ENCODE results near the gene ZNF330. TPM values are rescaled to one million over a fixed set of nuclear protein-coding genes. Genes with fewer than 3 reads are reported as not detected.
"Not testable (repeated sequence)": the region's sequence is repeated elsewhere in the genome, so short reads cannot be mapped to it uniquely, and the experiment has no call there.

ZNF330 gene
- total RNA-seq, 1 experiment from 2014 or later = 18.9 TPM

DNA sequence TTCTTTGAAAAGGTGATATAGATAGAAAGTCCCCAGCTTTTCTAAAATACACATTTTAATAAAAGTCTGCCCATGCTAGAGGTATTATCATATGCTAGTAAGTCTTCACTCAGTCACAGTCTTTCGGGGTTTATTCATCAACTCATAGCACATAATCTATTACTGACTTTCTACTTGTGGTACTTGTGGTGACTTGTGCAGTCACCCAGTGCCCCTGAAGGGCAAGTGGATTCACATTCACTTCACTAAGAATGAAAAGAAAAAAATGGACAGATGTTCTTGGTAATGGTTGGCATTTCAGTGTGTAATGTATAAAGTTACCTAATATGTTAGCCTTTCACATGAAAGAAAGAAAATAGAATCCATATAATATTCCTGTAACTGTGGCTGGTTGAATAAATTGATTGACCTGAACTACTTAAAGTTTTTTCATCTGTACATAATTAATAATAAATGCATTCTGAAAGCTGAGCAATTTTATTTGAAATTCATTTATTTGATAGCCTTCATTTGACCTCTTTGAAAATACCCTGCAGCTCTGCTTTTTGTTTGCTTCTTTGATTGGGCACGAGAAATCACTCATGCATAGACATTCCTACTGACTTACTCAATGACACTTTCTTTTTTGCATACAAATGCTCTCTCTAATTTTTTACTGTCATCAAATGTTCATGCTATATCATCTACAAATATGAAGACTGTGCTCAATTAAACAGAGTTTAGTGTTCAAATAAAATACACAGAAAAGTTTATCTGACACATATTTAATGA, 39.5 kb upstream of the ZNF330 start:
- Histone ChIP-seq H3K27ac (ENCODE audit: low read length) (no peak overlapping the region), H3K4me1 (ENCODE audit: control insufficient read depth, insufficient read depth, low read length) (no peaks in the 10 kb centered on the region), H3K4me3 (ENCODE audit: low read depth in 2 of 2, low read length in 2 of 2) (no peak overlapping the region), H3K36me3 (ENCODE audit: control insufficient read depth, insufficient read depth, low read length) (no peaks in the 10 kb centered on the region), H3K27me3 (ENCODE audit: control insufficient read depth, insufficient read depth, low read length) (no peaks in the 10 kb centered on the region; the same call in 1 of the 2 replicates), H3K9me3 (ENCODE audit: control insufficient read depth, insufficient read depth, low read depth, low read length) (no peaks in the 10 kb centered on the region)
- POLR2A ChIA-PET = no interaction called here
- CTCF ChIA-PET = no interaction called here
- ATAC-seq (no peak), DNase-seq (ENCODE audit: low read depth, low spot score) (no peak)
- BruUV-seq (replicated peaks) = no TSS peak
- in situ Hi-C loops (cut with HindIII; ENCODE audit: low pct_unique_long_range_greater_than_20kb, low sequenced_read_pairs) = no loop called here
- TF ChIP-seq SIN3A (IDR thresholded peaks at IDR 0.05; ENCODE audit: borderline replicate concordance, insufficient read depth, low read depth, low read length) = no peak
- TF ChIP-seq POLR2AphosphoS5 (IDR thresholded peaks at IDR 0.05; ENCODE audit: low read depth, low read length) = no peak
- TF ChIP-seq, protein P1, sequence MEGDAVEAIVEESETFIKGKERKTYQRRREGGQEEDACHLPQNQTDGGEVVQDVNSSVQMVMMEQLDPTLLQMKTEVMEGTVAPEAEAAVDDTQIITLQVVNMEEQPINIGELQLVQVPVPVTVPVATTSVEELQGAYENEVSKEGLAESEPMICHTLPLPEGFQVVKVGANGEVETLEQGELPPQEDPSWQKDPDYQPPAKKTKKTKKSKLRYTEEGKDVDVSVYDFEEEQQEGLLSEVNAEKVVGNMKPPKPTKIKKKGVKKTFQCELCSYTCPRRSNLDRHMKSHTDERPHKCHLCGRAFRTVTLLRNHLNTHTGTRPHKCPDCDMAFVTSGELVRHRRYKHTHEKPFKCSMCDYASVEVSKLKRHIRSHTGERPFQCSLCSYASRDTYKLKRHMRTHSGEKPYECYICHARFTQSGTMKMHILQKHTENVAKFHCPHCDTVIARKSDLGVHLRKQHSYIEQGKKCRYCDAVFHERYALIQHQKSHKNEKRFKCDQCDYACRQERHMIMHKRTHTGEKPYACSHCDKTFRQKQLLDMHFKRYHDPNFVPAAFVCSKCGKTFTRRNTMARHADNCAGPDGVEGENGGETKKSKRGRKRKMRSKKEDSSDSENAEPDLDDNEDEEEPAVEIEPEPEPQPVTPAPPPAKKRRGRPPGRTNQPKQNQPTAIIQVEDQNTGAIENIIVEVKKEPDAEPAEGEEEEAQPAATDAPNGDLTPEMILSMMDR (IDR thresholded peaks at IDR 0.05) = no peak
- TF ChIP-seq TCF7L2 (IDR thresholded peaks at IDR 0.05; ENCODE audit: low read depth, low read length) = no peak
- TF ChIP-seq, protein P2, sequence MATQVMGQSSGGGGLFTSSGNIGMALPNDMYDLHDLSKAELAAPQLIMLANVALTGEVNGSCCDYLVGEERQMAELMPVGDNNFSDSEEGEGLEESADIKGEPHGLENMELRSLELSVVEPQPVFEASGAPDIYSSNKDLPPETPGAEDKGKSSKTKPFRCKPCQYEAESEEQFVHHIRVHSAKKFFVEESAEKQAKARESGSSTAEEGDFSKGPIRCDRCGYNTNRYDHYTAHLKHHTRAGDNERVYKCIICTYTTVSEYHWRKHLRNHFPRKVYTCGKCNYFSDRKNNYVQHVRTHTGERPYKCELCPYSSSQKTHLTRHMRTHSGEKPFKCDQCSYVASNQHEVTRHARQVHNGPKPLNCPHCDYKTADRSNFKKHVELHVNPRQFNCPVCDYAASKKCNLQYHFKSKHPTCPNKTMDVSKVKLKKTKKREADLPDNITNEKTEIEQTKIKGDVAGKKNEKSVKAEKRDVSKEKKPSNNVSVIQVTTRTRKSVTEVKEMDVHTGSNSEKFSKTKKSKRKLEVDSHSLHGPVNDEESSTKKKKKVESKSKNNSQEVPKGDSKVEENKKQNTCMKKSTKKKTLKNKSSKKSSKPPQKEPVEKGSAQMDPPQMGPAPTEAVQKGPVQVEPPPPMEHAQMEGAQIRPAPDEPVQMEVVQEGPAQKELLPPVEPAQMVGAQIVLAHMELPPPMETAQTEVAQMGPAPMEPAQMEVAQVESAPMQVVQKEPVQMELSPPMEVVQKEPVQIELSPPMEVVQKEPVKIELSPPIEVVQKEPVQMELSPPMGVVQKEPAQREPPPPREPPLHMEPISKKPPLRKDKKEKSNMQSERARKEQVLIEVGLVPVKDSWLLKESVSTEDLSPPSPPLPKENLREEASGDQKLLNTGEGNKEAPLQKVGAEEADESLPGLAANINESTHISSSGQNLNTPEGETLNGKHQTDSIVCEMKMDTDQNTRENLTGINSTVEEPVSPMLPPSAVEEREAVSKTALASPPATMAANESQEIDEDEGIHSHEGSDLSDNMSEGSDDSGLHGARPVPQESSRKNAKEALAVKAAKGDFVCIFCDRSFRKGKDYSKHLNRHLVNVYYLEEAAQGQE (IDR thresholded peaks at IDR 0.05; ENCODE audit: insufficient read depth in 1 of 2, low read depth in 2 of 2, low read length in 1 of 2) = no peak
- intact Hi-C loops (cut with micrococcal nuclease; ENCODE audit: unreplicated experiment) = no loop called here

GRCh38 chr4:141183491-141183890, 37.2 kb upstream of the ZNF330 start:
- H3K36me3 ChIP-seq (ENCODE audit: control insufficient read depth, insufficient read depth, low read length); H3K4me3 ChIP-seq (ENCODE audit: low read depth in 2 of 2, low read length in 2 of 2); CTCF ChIA-PET; H3K9me3 ChIP-seq (ENCODE audit: control insufficient read depth, insufficient read depth, low read depth, low read length); POLR2A ChIA-PET; DNase-seq (ENCODE audit: low read depth, low spot score); BruUV-seq (replicated peaks); H3K27ac ChIP-seq (ENCODE audit: low read length); intact Hi-C loops (cut with micrococcal nuclease; ENCODE audit: unreplicated experiment); in situ Hi-C loops (cut with HindIII; ENCODE audit: low pct_unique_long_range_greater_than_20kb, low sequenced_read_pairs); H3K4me1 ChIP-seq (ENCODE audit: control insufficient read depth, insufficient read depth, low read length); ATAC-seq; H3K27me3 ChIP-seq (ENCODE audit: control insufficient read depth, insufficient read depth, low read length): not testable (repeated sequence)

DNA sequence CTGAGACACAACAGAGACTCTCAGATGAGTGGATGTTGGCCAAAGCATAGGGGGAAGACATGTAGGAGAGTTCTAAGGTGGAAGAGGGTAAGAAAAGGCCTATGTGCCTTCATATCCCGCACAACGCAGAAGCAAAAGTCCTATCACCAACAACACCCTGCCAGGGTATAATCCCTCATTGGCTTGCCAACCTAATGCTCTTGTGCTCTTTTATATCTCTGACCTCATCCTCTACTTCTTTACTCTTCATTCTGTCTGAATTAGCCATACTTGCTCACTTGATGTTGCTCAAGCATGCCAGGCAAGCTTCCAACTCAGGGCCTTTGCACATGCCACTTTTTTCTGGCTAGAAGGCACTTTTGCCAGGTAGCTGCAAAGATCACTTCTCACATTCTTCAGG, 28.1 kb upstream of the ZNF330 start:
- no TSS peak for BruUV-seq (replicated peaks)
- CTCF ChIA-PET = no interaction called here
- no peak for TF ChIP-seq TCF7L2 (IDR thresholded peaks at IDR 0.05; ENCODE audit: low read depth, low read length)
- TF ChIP-seq, protein P1 (IDR thresholded peaks at IDR 0.05) = no peak
- TF ChIP-seq POLR2AphosphoS5 (IDR thresholded peaks at IDR 0.05; ENCODE audit: low read depth, low read length) = no peak
- no peak for TF ChIP-seq SIN3A (IDR thresholded peaks at IDR 0.05; ENCODE audit: borderline replicate concordance, insufficient read depth, low read depth, low read length)
- TF ChIP-seq, protein P2 (IDR thresholded peaks at IDR 0.05; ENCODE audit: insufficient read depth in 1 of 2, low read depth in 2 of 2, low read length in 1 of 2) = no peak

More for the DNA sequence above, 28.1 kb upstream of the ZNF330 start:
- H3K27me3 ChIP-seq (ENCODE audit: control insufficient read depth, insufficient read depth, low read length) = no peaks in the 10 kb centered on the region; the same call in 1 of the 2 replicates
- intact Hi-C loops (cut with micrococcal nuclease; ENCODE audit: unreplicated experiment) (no loop called here), in situ Hi-C loops (cut with HindIII; ENCODE audit: low pct_unique_long_range_greater_than_20kb, low sequenced_read_pairs) (no loop called here)
- H3K9me3 ChIP-seq (ENCODE audit: control insufficient read depth, insufficient read depth, low read depth, low read length) = no peaks in the 10 kb centered on the region
- POLR2A ChIA-PET = no interaction called here
- H3K4me3 ChIP-seq (ENCODE audit: low read depth in 2 of 2, low read length in 2 of 2) = no peak overlapping the region
- H3K27ac ChIP-seq (ENCODE audit: low read length) = no peak overlapping the region
- no peaks in the 10 kb centered on the region for H3K36me3 ChIP-seq (ENCODE audit: control insufficient read depth, insufficient read depth, low read length)
- no peaks in the 10 kb centered on the region for H3K4me1 ChIP-seq (ENCODE audit: control insufficient read depth, insufficient read depth, low read length)
- DNase-seq (ENCODE audit: low read depth, low spot score) (no peak), ATAC-seq (no peak)
